ENCODE data around the gene ARID5B.

GRCh38 chr10:62068464-62068863 lies 167.0 kb downstream of the ARID5B start:
- no peak for TF ChIP-seq CTCF (conservative IDR thresholded peaks at IDR 0.05 in 1 of 2, IDR thresholded peaks at IDR 0.05 in 1 of 2; ENCODE audit: low read depth in 1 of 2, low read length in 2 of 2)
- no peak for TF ChIP-seq EZH2 (IDR thresholded peaks at IDR 0.05; ENCODE audit: low read length, missing control alignments)

Data from fibroblast of lung (primary cell).